Measurements from ENCODE around the gene SNX11. TPM values are rescaled to one million over a fixed set of nuclear protein-coding genes. Genes with fewer than 3 reads are reported as not detected.

Gene SNX11
- total RNA-seq, 2 experiments from 2014 or later = 12.0 to 17.6 TPM

DNA sequence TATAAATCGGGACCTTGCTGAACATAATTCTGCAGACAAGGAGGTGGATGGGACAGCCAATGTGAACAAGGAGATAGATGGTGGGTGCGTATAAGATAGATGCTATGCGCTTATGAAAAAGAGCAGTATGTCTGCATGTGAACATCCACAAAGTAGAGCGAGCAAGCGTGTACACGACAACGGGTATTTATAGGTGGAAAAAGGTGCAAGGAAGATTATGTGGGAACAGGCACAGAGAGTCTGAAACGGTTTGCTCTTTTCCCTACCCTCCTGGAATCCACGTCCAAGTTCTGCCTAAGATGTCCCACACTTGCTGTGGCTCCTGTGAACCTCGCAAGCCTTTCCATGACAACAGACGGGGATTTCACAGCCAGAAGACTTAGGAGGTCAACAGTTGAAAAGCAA is 43.0 kb downstream of the SNX11 start:
- Histone ChIP-seq H3K36me3 (ENCODE audit: insufficient read depth, low read length) (no peaks in the 10 kb centered on the region), H3K27ac (ENCODE audit: low read depth, low read length, poor library complexity, severe bottlenecking) (no peak overlapping the region)
- intact Hi-C loops (cut with micrococcal nuclease; ENCODE audit: unreplicated experiment) = no loop called here

DNA sequence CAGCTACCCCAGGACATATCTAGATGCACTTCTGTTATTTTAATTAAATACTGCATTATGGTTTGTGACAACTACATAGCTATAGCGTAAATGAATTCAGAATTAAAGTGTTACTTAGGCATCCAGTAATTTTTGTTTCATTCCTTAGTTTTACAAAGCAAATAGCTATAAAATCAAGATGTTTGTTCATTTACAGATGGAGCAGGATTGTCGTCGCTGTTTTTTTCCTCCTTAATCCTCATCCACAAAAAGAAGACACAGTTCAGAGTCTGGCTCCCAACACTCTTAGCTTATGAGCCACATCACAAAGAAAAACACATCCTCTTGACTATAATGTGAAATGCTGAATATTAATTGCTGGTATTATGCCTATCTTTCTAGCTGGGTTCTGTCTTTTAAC is 43.7 kb downstream of the SNX11 start:
- no peak overlapping the region for H3K27ac ChIP-seq (ENCODE audit: low read depth, low read length, poor library complexity, severe bottlenecking)
- no peak overlapping the region for H2AFZ ChIP-seq (ENCODE audit: low read length)
- POLR2A ChIA-PET = interaction anchor here (0.5 to 0.6 kb wide), 3 partner anchors 36 to 240 kb away, joined by 4 to 6 read pairs (median 4); no protein-coding TSS in a partner anchor
- H3K36me3 ChIP-seq (ENCODE audit: insufficient read depth, low read length) = no peaks in the 10 kb centered on the region
- no peaks in the 10 kb centered on the region for H3K9me3 ChIP-seq (ENCODE audit: low read length)
- intact Hi-C loops (cut with micrococcal nuclease; ENCODE audit: unreplicated experiment) = no loop called here
- no peak for DNase-seq (ENCODE audit: low spot score)
- H4K20me1 ChIP-seq (ENCODE audit: insufficient read depth, low read length) = no peaks in the 10 kb centered on the region
- CTCF ChIA-PET (ENCODE audit: unreplicated experiment) = no interaction called here
- BruUV-seq (replicated peaks) = no TSS peak
- no peak overlapping the region for H3K4me2 ChIP-seq (ENCODE audit: low read length)
- no peak overlapping the region for H3K4me3 ChIP-seq (ENCODE audit: low read depth, low read length, poor library complexity, severe bottlenecking)
- no peaks in the 10 kb centered on the region for H3K9me2 ChIP-seq (ENCODE audit: insufficient read depth, low read length)
- no peaks in the 10 kb centered on the region for H3K79me2 ChIP-seq (ENCODE audit: insufficient read depth, low read depth, low read length)
- no peaks in the 10 kb centered on the region for H3K4me1 ChIP-seq (ENCODE audit: insufficient read depth, low read length, poor library complexity, severe bottlenecking)
- TF ChIP-seq, protein P1, sequence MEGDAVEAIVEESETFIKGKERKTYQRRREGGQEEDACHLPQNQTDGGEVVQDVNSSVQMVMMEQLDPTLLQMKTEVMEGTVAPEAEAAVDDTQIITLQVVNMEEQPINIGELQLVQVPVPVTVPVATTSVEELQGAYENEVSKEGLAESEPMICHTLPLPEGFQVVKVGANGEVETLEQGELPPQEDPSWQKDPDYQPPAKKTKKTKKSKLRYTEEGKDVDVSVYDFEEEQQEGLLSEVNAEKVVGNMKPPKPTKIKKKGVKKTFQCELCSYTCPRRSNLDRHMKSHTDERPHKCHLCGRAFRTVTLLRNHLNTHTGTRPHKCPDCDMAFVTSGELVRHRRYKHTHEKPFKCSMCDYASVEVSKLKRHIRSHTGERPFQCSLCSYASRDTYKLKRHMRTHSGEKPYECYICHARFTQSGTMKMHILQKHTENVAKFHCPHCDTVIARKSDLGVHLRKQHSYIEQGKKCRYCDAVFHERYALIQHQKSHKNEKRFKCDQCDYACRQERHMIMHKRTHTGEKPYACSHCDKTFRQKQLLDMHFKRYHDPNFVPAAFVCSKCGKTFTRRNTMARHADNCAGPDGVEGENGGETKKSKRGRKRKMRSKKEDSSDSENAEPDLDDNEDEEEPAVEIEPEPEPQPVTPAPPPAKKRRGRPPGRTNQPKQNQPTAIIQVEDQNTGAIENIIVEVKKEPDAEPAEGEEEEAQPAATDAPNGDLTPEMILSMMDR (conservative IDR thresholded peaks at IDR 0.05; ENCODE audit: low read length) = no peak
- no peak for TF ChIP-seq EZH2phosphoT487 (IDR thresholded peaks at IDR 0.05; ENCODE audit: borderline replicate concordance, low read depth, low read length)

More for the DNA sequence above, 43.0 kb downstream of the SNX11 start:
- Histone ChIP-seq H3K4me3 (ENCODE audit: low read depth, low read length, poor library complexity, severe bottlenecking) (no peak overlapping the region), H3K4me1 (ENCODE audit: insufficient read depth, low read length, poor library complexity, severe bottlenecking) (no peaks in the 10 kb centered on the region), H3K9me2 (ENCODE audit: insufficient read depth, low read length) (no peaks in the 10 kb centered on the region), H3K9me3 (ENCODE audit: low read length) (no peaks in the 10 kb centered on the region), H2AFZ (ENCODE audit: low read length) (no peak overlapping the region), H4K20me1 (ENCODE audit: insufficient read depth, low read length) (no peaks in the 10 kb centered on the region), H3K79me2 (ENCODE audit: insufficient read depth, low read depth, low read length) (no peaks in the 10 kb centered on the region), H3K4me2 (ENCODE audit: low read length) (no peak overlapping the region)
- no TSS peak for BruUV-seq (replicated peaks)
- no peak for DNase-seq (ENCODE audit: low spot score)
- CTCF ChIA-PET (ENCODE audit: unreplicated experiment) = no interaction called here
- TF ChIP-seq, protein P1 (conservative IDR thresholded peaks at IDR 0.05; ENCODE audit: low read length) = no peak
- no peak for TF ChIP-seq EZH2phosphoT487 (IDR thresholded peaks at IDR 0.05; ENCODE audit: borderline replicate concordance, low read depth, low read length)
- POLR2A ChIA-PET = no interaction called here

- no peaks in the 10 kb centered on the region for H3K9me3 ChIP-seq (ENCODE audit: low read length)
- TF ChIP-seq, protein P1 (conservative IDR thresholded peaks at IDR 0.05; ENCODE audit: low read length) = no peak
- TF ChIP-seq EZH2phosphoT487 (IDR thresholded peaks at IDR 0.05; ENCODE audit: borderline replicate concordance, low read depth, low read length) = no peak
- no peak for DNase-seq (ENCODE audit: low spot score)
- no peak overlapping the region for H3K4me3 ChIP-seq (ENCODE audit: low read depth, low read length, poor library complexity, severe bottlenecking)
- H3K4me1 ChIP-seq (ENCODE audit: insufficient read depth, low read length, poor library complexity, severe bottlenecking) = no peaks in the 10 kb centered on the region
- no peaks in the 10 kb centered on the region for H3K36me3 ChIP-seq (ENCODE audit: insufficient read depth, low read length)
- H3K27ac ChIP-seq (ENCODE audit: low read depth, low read length, poor library complexity, severe bottlenecking) = no peak overlapping the region
- no peaks in the 10 kb centered on the region for H3K9me2 ChIP-seq (ENCODE audit: insufficient read depth, low read length)
- no peak overlapping the region for H3K4me2 ChIP-seq (ENCODE audit: low read length)
- H3K79me2 ChIP-seq (ENCODE audit: insufficient read depth, low read depth, low read length) = no peaks in the 10 kb centered on the region
- BruUV-seq (replicated peaks) = no TSS peak
- ChIA-PET POLR2A (no interaction called here), CTCF (ENCODE audit: unreplicated experiment) (no interaction called here)
- no peaks in the 10 kb centered on the region for H4K20me1 ChIP-seq (ENCODE audit: insufficient read depth, low read length)
- intact Hi-C loops (cut with micrococcal nuclease; ENCODE audit: unreplicated experiment) = no loop called here
- no peak overlapping the region for H2AFZ ChIP-seq (ENCODE audit: low read length)
Observed at GRCh38 chr17:48152289-48152688, 44.7 kb downstream of the SNX11 start.

All from OCI-LY7 (cell line).